Kidney capillary endothelial cell (primary cell): Measurements from ENCODE around the gene HSD17B12.
"Not testable (repeated sequence)": the region's sequence is repeated elsewhere in the genome, so short reads cannot be mapped to it uniquely, and the experiment has no call there.

ENCODE experiments used
- DNase-seq: peaks from one replicate; pipeline ENCODE4 v3.0.0-alpha.2; 2018; ENCODE audit warnings: low spot score

The HSD17B12 gene

GRCh38 chr11:43747130-43747802, 66.7 kb downstream of the HSD17B12 start:
- no peak for DNase-seq

- DNase-seq = no peak
Observed at GRCh38 chr11:43748095-43748494, 67.6 kb downstream of the HSD17B12 start.

- DNase-seq = no peak
Observed at GRCh38 chr11:43751726-43752125, 71.2 kb downstream of the HSD17B12 start.

- DNase-seq = no peak
Observed at GRCh38 chr11:43756575-43756974, 76.0 kb downstream of the HSD17B12 start.

- no peak for DNase-seq
Observed at GRCh38 chr11:43758927-43759326, 78.4 kb downstream of the HSD17B12 start.

GRCh38 chr11:43760902-43761301, 80.4 kb downstream of the HSD17B12 start:
- DNase-seq = no peak

GRCh38 chr11:43765194-43765593, 84.7 kb downstream of the HSD17B12 start:
- no peak for DNase-seq

- not testable (repeated sequence) for DNase-seq
Observed at GRCh38 chr11:43768654-43769053, 88.1 kb downstream of the HSD17B12 start.

GRCh38 chr11:43770173-43770572, 89.6 kb downstream of the HSD17B12 start:
- DNase-seq = no peak

- DNase-seq = no peak
Observed at GRCh38 chr11:43772733-43773132, 92.2 kb downstream of the HSD17B12 start.

GRCh38 chr11:43774786-43775185, 94.2 kb downstream of the HSD17B12 start:
- DNase-seq = no peak

- DNase-seq = no peak
Observed at GRCh38 chr11:43779306-43779705, 98.8 kb downstream of the HSD17B12 start.

- no peak for DNase-seq
Observed at GRCh38 chr11:43784301-43784700, 103.8 kb downstream of the HSD17B12 start.

GRCh38 chr11:43784866-43785265, 104.3 kb downstream of the HSD17B12 start:
- DNase-seq = no peak

GRCh38 chr11:43785318-43785717, 104.8 kb downstream of the HSD17B12 start:
- no peak for DNase-seq

GRCh38 chr11:43786016-43786415, 105.5 kb downstream of the HSD17B12 start:
- no peak for DNase-seq

GRCh38 chr11:43787824-43788223, 107.3 kb downstream of the HSD17B12 start:
- no peak for DNase-seq

- DNase-seq = no peak
Observed at GRCh38 chr11:43788421-43788820, 107.9 kb downstream of the HSD17B12 start.

GRCh38 chr11:43789700-43790443, 109.3 kb downstream of the HSD17B12 start:
- DNase-seq = peak; percentile 43

GRCh38 chr11:43790444-43790794, 109.9 kb downstream of the HSD17B12 start:
- DNase-seq = no peak

GRCh38 chr11:43797337-43797736, 116.8 kb downstream of the HSD17B12 start:
- DNase-seq = no peak

GRCh38 chr11:43797866-43798265, 117.3 kb downstream of the HSD17B12 start:
- no peak for DNase-seq

GRCh38 chr11:43802509-43802908, 122.0 kb downstream of the HSD17B12 start:
- DNase-seq = no peak

GRCh38 chr11:43803766-43804165, 123.2 kb downstream of the HSD17B12 start:
- DNase-seq = no peak
